ENCODE results near the gene EFCAB9. TPM values are rescaled to one million over a fixed set of nuclear protein-coding genes. Genes with fewer than 3 reads are reported as not detected.

Gene EFCAB9
- total RNA-seq, 1 donor from 2014 or later = not detected

DNA sequence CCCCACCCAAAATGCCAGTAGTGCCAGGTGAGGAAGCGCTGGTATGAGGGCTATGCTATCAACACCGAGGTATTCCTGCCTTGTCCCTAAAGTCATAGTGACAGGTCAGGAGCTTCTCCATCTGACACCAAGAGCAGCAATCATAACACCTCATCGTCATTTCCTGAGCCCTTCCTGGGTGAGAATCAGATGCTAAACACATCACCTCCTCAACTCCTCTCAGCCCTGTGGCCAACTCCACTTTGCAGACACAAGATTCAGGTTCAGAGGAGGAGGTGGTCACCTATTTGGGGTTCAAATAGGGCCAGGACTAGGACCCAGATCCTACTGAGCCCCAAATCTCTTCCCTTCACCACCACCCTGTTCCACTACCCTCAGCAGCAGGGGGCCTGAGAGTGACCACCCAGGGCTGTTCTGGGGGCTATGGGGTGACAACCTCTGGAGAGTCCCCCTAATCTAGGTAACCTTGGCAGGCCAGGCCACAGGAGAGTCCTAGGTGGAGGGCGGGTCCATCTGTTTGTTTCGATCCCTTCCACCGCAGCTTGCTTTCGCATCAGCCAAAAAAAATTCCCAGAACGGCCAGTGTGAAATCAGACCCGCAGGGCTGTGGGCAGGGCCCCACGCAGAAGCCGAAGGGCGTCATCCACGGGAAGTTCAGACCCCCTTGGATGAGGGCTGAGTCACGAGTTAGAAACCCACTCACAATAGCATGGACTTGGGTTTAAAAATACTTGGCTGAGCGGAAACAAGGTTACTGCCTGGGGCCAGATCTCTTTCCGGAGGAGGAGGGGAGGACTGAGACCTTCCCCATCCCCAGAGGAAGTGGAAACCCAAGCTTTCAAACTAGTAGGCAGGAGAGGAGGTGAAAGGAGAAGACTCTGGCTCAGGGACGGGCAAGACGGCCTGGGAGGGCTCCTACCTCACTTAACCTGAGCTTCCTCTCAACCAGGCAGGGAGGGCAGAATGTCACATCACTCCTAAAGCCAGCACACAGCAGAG, 14.7 kb upstream of the EFCAB9 start:
- intact Hi-C loops (cut with DNase I) = loop anchor here (10.0 kb wide), 1 partner anchor 64 kb away; no protein-coding TSS in a partner anchor
- peaks cover 81% of the 10 kb centered on the region for H3K4me1 ChIP-seq
- no peaks in the 10 kb centered on the region for H3K9me3 ChIP-seq
- ATAC-seq (peak; percentile 36 to 40), DNase-seq (no peak)
- H3K4me3 ChIP-seq = peak overlapping the region; percentile 21
- peak overlapping the region; percentile 60 for H3K27ac ChIP-seq
- TF ChIP-seq, protein P1, sequence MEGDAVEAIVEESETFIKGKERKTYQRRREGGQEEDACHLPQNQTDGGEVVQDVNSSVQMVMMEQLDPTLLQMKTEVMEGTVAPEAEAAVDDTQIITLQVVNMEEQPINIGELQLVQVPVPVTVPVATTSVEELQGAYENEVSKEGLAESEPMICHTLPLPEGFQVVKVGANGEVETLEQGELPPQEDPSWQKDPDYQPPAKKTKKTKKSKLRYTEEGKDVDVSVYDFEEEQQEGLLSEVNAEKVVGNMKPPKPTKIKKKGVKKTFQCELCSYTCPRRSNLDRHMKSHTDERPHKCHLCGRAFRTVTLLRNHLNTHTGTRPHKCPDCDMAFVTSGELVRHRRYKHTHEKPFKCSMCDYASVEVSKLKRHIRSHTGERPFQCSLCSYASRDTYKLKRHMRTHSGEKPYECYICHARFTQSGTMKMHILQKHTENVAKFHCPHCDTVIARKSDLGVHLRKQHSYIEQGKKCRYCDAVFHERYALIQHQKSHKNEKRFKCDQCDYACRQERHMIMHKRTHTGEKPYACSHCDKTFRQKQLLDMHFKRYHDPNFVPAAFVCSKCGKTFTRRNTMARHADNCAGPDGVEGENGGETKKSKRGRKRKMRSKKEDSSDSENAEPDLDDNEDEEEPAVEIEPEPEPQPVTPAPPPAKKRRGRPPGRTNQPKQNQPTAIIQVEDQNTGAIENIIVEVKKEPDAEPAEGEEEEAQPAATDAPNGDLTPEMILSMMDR (IDR thresholded peaks at IDR 0.05) = no peak
- H3K36me3 ChIP-seq = peaks cover 5% of the 10 kb centered on the region
- H3K27me3 ChIP-seq (ENCODE audit: low read depth) = no peaks in the 10 kb centered on the region

DNA sequence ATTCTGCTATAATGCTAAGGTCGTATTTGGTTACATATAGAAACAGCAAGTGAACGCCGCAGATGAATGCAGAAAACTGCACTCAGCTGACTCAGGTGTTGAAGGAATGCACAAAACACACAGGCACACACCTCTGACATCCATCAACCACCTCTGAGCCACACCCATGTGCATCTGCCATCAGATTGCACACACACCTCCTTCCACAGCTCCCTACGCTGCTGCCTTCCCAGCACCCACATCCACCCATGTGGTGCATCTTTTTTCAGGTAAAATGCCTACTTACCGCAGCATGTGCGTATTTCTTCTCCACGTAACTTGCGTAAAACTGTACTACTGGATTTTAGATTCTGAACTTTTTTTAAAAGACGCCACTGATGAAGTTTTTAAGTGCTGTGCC, 13.0 kb upstream of the EFCAB9 start:
- Histone ChIP-seq H3K27ac (no peak overlapping the region), H3K9me3 (no peaks in the 10 kb centered on the region), H3K4me3 (no peak overlapping the region), H3K36me3 (peaks cover 5% of the 10 kb centered on the region), H3K4me1 (peaks cover 78% of the 10 kb centered on the region), H3K27me3 (ENCODE audit: low read depth) (no peaks in the 10 kb centered on the region)
- intact Hi-C loops (cut with DNase I) = no loop called here
- ATAC-seq (no peak), DNase-seq (no peak)
- TF ChIP-seq, protein P1 (IDR thresholded peaks at IDR 0.05) = no peak

DNA sequence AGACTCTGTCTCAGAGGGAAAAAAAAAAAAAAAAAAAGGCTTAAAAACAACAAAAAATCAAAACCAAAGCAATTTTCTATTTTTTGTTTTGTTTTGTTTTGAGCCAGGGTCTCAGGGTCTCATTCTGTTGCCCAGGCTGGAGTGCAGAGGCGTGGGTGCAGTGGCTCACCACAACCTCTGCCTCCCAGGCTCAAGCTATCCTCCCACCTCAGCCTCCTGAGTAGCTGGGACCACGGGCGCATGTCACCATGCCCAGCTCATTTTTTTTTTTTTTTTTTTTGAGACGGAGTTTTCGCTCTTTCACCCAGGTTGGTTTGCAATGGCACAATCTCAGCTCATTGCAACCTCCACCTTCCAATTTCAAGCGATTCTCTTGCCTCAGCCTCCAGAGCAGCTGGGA, 11.7 kb upstream of the EFCAB9 start:
- no peak for DNase-seq
- intact Hi-C loops (cut with DNase I) = no loop called here
- ATAC-seq = no peak
- Histone ChIP-seq H3K4me3 (no peak overlapping the region), H3K27me3 (ENCODE audit: low read depth) (no peaks in the 10 kb centered on the region), H3K36me3 (peaks cover 5% of the 10 kb centered on the region), H3K27ac (no peak overlapping the region), H3K9me3 (no peaks in the 10 kb centered on the region), H3K4me1 (peaks cover 80% of the 10 kb centered on the region)
- TF ChIP-seq, protein P1 (IDR thresholded peaks at IDR 0.05) = no peak

DNA sequence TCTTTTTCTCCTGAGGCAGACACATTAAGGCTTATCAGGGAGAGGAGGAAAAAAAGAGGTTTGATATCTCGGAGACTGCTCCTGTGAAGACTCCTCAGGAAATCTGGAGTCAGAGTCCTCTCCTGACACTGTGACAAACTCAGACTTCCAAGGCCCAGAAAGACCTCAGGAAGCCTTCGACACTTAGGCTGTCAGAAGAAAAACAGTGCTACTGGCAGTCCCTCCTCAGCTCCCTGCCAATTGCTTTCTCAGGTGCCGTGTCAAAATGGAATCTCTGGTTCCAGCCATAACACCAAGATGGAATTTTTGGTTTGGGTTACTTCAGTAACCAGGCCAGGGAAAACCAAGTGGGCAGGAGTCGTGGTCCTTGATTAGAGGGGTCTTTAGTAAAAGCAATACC, 10.1 kb upstream of the EFCAB9 start:
- H3K4me1 ChIP-seq = peaks cover 68% of the 10 kb centered on the region
- TF ChIP-seq, protein P1 (IDR thresholded peaks at IDR 0.05) = no peak
- ATAC-seq = no peak
- no peaks in the 10 kb centered on the region for H3K27me3 ChIP-seq (ENCODE audit: low read depth)
- no peak for DNase-seq
- peaks cover 5% of the 10 kb centered on the region for H3K36me3 ChIP-seq
- no peaks in the 10 kb centered on the region for H3K9me3 ChIP-seq
- no peak overlapping the region for H3K4me3 ChIP-seq
- intact Hi-C loops (cut with DNase I) = no loop called here
- H3K27ac ChIP-seq = peak overlapping the region; percentile 94

DNA sequence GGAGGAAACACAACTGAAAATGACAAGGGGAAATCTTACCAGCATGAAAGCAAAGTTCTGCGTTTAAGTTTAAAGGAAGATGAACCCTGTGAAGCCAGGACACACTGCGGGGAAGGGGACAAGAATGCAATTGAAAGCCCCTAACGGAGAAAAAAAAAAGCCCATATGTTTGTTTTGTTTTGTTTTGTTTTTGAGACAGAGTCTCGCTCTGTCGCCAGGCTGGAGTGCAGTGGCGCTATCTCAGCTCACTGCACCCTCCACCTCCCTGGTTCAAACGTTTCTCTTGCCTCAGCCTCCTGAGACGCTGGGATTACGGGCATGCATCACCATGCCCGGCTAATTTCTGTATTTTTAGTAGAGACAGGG, 8.9 kb upstream of the EFCAB9 start:
- Histone ChIP-seq H3K27ac (peak overlapping the region; percentile 94), H3K9me3 (no peaks in the 10 kb centered on the region), H3K36me3 (peaks cover 5% of the 10 kb centered on the region), H3K27me3 (ENCODE audit: low read depth) (no peaks in the 10 kb centered on the region), H3K4me3 (peak overlapping the region; percentile 99), H3K4me1 (peaks cover 57% of the 10 kb centered on the region)
- DNase-seq (no peak), ATAC-seq (no peak)
- intact Hi-C loops (cut with DNase I) = no loop called here
- TF ChIP-seq, protein P1 (IDR thresholded peaks at IDR 0.05) = no peak
